Retina (tissue), 1 donor: ENCODE results near the gene YY1.
"Not testable (repeated sequence)": the region's sequence is repeated elsewhere in the genome, so short reads cannot be mapped to it uniquely, and the experiment has no call there.

Experiments
- DNase-seq: peaks from one replicate; pipeline ENCODE4 v3.0.0-alpha.2; 2016

Gene YY1

DNA sequence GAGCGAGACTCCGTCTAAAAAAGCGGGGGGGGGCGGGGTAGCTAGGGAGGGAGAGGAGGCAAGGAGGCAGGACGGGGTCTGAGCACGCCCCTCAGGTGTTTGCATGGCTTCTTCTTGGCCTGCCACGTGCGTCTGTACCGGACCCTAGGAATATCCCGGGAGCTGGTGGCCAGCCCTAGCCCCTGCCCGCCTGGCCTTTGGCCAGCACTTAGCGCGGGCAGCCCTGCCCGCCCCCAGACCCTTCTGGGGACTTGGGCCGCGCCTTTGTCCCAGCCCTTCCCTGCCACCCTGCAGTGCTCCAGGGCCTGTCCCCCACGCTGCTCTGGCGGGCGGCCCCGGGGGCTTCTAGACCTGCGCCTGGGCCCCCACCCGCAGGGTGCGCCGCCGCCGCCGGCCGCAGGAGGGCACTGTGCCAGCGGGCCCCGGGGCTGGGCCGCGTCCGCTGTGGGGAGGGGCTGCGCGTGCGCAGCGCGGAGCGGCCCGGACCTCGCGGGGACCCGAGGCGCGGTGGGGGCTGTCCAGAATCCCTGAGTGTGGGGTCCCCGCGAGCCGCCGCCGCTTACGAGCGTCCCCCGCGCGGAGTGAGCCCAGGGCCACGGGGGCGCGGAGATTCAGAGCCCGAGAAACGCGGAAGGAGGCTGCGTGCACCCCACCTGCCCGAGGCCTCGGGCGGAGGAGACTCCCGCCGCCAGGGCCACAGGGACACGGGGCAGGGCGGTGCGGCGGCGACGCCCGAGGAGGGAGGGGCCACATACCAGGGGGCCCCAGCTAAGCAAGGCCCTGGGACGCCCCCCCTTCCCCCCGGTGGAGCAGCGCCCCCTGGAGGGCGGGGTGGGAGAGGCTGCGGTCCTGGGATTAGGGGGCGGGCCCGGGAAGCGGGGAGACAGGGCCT, 46.3 kb downstream of the YY1 start:
- DNase-seq: peak; percentile 87

DNA sequence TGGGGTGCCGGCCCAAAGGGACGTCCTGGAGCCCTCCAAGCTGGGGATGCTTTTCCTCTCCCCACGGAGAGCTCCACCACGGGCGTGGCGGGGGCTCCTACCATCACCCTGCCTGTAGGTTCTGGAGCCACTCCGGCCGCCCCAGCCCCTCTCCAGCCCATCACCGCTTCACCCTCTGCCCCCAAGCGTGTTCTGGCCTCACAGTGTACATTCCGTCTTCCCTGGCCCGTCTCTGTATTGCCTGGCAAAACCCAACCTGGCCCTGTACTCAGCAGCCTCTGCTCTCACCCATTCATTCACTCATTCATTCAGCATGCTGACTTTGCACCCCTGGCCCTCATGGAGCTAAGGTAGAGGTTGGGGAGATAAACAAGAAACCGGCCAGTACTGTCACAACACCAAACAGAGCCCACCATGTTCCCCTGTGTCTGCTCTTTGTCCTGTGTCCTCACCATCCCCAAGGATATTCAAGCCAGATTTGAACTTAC, 47.0 kb downstream of the YY1 start:
- no peak for DNase-seq

DNA sequence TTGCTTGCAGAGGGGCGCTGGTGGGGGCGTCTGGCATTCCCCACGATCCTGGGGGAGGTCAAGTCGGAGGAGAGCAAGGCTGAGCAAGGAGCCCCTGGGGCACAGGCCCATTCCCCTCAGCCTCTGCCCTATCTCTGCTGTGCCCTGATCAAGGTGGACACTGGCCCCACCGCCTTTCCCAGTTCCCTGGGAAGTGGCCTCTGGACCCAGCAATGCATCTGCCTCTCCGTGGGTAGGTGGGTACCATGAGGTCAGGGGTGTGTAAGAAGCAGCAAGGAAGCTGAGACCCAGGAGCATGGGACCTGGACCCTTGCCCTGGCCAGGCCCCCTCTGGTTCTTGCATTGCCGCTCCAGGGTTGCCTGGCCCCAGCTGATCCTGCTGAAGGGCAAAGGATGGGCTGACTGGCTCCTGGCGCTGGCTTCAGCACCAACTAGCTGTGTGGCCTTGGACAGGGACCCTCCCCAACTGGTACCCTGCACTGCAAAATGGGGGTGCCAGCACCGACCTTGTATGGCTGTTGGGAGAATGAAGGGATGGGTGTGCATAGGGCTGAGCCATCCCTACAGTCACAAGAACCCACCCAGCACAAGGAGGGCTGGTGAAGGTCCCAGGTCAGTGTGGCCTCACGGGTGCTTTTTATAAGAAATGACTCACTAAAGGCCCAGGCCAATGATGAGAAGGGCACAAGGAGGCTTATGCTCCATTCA, 47.7 kb downstream of the YY1 start:
- DNase-seq: no peak

DNA sequence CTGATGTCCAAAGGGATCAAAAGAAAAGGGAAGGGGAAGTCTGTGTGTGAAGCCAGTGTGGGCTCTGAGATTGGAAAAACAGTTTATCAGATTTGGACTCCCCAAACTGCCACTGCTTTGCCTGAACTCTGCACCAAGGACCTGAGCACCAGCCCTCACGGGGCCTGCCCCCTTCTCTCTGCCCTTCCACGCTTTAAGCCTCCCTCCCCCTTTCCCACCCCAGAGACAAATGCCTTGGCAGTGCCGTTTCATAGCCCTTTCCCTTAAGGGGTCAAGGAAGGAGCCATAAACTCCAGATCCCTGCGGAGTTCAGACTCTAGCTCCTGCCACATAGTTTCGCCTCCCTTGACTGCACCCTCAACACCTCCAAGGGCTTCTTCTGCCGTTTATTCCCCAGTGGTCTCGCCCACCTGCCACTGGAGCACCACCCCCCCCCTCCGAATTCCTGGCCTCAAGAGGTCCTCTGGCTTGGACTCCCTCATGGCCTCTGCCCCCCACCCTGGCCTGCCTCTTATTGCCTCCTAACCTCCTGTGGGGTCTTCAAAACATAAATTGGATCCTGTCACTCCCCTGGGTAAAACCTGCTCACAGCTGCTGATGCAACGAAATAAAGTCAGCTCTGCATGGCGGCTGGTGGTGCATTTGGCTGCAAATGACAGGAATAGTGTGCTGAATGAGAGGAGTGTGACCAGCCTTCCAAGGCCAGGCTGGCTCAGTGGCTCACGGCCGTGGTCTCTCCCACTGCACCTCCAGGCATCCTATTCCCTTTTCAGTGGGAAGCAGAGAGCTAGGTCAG, 48.5 kb downstream of the YY1 start:
- DNase-seq: no peak

DNA sequence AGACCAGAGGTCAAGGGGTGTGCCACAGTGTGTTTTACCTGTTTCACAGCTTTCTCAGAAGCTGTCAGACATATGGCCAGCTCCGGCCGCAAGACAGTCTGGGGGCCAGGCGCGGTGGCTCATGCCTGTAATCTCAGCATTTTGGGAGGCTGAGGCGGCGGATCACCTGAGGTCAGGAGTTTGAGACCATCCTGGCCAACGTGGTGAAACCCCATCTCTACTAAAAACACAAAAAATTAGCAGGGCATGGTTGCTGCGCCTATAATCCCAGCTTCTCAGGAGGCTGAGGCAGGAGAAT, 49.0 kb downstream of the YY1 start:
- not testable (repeated sequence) for DNase-seq

DNA sequence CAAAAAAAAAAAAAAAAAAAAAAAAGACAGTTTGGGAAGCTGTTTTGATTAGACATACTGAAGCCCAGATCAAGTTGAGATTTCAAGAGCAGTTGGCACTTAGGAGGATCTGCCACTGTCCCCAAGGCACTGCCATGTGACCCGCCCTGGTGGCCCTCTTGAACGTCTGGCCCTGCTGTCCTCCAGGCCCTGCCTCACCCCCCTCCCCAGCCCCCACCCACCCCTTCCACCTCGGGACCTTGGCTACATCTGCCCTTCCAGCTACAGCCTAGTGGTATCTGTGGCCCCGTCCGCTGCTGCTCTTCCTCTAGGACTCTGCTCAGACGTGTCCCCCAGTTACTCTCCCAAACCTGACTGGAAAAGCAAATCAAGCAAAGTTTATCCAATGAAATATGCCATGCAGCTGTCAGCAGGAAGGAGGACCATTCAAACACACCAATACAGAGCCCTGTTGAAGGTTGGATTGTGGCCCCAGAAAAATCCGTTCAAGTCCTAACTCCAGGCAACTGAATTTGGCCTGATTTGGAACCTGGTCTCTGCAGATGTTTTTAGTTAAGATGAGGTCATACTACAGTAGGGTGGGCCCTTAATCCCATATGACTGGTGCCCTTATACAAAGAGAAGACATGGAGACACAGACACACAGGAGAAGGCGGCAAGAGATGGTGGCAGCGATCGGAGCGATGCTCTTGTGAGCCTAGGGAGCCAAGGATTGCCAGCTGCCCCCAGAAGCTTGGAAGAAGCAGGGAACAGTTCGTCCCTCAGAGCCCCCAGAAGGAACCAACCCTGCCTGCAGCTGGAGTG, 49.6 kb downstream of the YY1 start:
- no peak for DNase-seq

DNA sequence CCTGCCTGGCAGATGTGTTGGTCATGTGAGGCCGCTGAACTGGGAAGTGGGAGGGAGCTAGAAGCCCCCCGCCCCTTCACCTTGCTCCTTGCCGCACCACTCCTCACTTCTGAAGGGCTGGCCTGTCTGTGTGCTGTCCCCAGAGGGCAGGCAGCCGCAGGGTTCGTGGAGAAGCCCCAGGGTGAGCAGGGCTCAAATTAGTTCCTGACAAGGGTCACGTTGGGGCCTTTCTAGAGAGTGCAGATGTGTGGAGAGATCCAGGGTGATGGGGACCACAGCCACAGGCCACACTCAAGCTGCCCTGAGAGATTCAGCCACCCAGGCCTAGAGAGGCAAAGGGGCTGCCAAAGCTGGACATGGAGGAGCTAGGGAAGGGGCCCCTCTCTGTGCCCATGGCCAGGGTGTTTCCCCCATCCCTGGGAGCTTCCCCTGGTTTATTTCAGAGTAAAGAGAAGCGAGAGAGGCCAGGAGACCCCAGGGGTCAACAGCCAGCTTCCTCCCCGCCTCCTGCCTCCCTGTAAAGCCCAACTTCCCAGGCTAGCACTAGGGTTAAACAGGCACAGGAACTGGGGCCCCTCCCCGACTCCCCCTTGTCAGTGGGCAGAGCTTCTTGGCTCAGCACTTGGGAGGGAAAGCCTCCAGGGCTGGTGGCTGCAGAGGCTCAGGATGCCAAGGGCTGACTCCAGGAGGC, 51.1 kb downstream of the YY1 start:
- peak; percentile 4 for DNase-seq

DNA sequence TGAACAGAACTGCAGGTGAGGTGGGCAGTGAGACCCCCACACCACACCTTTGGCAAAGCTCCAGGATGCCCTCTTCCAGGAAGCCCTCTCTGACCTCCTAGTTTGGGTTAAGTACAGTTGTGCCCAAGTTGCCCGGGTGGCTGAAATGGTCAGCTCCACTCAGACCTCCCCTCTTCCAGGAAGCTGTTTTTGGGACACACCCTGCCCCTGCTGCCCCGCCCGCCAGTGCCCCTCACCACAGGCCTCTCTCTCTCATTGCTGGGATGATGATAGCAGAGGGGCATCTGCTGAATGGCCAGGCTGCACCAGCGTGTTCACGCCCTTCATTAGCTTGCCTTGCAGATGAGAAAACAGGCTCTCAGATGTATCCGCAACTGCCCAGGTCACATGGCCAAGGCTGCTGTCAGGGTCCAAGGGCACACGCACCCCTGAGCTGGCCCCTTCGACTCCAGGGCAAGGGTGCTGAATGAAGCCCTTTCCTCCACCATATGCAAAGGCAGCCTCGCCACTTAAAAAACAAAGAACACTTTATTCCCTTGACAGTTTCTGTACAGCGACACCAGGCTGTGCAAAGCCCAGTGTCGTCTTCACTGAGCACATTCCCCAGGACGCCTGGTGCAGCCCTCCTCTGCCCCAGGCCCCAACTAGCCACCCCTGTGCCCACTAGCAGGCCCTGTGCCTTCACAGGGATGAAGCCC, 51.8 kb downstream of the YY1 start:
- no peak for DNase-seq

DNA sequence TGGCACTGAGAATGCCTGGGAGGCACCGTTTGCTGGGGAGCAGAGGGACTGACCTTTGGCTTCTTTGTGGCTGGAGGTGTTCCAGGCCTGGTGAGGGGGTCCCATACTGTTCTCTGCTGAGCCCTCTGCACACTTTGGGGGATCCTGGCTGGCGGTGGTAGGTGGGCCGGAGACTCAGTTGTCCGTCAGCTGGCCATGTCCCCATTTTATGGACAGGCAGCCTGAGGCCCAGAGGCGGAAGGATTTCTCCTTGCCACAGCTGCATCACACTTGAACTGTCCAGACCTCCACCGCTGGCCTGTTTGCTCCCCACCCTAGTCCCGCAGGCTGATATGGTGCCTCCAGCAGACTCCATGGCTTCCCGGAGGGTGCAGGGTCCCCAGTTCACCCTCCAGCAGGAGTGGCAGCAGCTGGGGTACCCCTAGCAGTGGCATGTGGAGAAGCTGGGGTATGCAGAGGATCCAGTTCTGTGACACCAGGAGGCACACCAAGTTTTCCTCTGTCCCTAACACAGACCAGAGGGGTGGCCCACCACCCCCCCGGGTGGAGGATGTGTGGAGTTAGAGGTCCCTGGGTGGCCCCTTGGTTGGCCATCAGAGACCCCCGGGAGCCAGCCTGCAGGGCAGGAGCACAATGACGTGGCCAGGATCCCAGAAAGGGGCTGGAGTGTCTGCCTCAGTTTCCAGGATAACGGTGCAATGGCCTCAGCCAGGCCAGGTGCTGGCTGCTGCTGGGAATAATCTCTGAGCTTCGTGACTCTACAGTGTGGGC, 52.5 kb downstream of the YY1 start:
- DNase-seq: no peak

DNA sequence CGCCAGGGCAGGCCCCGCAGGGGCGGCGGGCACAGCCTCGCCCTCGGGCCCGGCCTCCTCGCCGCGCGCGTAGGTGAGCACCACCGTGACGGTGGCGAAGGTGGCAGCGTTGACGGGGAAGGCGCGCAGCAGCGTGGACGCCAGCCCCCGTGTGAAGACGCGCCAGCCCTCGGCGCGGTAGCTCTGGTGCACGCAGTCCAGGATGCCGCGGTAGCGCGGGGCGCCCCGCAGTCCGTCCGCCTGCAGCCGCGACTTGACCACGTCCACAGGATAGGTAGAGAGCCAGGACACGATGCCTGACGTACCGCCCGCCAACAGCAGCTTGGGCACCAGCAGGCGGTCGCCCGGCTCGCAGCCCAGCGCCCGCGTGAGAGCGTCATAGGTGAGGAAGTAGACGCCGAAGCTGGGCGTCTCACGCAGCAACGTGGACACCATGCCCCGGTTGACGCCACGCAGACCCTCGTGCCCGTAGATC, 53.4 kb downstream of the YY1 start:
- no peak for DNase-seq

DNA sequence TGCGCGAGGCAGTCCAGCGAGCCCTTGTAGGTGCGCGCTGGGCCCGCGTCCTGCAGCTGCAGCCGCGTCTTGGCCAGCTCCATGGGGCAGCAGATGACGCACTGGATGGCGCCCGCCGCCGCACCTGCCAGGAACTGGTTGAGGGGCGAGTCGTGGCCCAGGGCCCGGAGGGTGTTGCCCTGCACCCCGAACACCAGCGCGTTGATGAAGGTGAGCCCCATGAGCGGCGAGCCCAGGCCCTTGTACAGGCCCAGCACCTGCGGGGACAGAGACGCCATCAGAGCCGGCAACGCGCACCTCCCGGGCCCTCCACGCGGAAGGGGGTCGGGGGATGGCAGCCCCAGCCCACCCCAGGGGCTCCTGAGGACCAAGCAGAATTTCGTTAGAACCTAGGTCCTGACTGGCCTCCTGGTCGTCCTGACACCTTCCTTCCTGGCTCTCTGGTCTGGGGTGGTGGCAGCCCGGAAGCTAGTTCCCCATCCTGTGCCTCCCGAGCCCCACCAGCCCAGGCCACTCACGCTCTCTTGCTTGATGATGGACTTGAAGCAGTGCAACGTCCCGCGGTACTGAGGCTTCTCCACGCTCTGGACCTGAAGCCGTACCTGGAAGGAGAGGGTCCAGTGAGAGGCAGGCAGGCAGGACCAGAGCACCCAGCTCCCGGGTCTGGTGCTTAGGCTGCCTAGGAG, 54.0 kb downstream of the YY1 start:
- no peak for DNase-seq

DNA sequence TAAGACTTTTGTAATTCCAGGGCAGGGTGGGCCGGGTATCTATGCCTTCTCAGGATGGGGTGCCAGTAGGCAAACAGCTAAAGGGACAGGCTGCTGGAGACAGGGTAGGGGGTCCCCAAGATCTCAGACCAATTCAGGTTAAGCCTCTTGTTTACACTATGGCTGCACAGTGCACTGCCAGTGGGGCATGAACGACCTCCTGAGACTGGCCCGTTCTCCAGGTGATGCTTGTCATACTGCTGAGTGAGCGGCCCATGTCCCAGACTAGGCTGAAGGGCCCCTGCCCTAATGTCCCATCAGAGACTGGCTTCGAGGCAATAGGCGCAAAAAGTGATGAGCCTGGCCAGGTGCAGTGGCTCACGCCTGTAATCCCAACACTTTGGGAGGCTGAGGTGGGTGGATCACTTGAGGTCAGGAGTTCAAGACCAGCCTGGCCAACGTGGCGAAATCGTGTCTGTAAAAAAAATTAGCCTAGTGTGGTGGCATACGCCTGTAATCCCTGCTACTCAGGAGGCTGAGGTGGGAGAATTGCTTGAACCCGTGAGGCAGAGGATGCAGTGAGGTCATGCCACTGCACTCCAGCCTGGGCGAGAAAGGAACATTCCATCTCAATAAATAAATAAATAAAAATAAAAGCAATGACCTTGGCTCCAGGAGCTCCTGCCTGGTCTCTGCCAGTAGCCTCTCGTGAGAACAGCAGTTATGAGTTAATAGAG, 54.7 kb downstream of the YY1 start:
- no peak for DNase-seq

DNA sequence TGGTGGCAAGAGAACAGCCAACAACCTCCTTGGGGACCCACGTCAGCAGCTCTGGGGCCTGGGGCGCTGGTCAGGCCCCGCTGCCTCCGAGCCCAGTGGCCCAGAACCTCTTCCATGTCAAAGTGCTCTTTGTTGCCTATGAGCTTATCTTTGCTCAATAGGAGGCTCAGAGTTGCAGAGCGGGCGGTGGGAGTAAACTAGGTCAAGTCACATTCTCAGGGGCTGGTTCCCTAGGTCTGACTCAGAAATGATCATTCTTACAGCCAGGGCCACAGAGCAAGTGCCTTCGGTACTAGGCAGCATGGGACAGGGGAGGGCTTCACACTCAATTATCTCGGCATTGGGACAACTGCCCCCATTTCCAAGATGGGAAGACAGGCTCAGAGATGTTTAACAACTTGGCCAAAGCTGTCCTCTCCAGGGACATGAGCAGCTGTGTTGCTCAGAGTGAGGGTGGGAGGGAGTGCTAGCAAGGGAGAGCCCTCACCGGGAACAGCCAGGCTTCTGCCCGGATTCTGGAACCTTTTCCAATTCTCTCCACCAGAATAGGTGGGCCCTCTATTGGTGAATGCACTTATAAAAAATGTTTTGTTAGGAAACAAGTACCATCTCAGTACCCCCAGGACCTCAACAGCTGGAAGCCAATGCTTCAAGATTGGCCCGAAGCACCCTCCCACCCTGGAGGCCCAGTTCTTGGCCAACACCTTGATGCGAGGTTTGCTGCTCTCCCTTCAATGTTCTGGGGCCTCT, 55.4 kb downstream of the YY1 start:
- peak; percentile 64 for DNase-seq

DNA sequence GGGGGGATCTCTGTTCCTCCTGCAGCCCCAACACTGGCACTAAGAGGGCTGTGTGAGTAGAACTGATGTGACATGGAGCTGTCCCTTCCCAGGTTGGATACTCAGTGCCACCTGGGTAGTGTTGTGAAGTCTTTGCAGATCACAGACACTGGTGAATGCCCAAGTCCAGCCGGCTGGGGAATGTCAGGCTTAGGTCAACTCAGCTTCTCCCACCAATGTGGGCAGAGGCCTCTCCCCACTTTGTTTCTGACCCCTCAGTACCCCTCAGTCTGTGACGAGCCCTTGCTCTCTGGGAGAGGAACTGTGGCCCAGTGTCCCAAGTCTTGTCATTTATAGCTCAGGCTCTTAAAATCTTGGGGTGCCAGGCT, 56.0 kb downstream of the YY1 start:
- no peak for DNase-seq

DNA sequence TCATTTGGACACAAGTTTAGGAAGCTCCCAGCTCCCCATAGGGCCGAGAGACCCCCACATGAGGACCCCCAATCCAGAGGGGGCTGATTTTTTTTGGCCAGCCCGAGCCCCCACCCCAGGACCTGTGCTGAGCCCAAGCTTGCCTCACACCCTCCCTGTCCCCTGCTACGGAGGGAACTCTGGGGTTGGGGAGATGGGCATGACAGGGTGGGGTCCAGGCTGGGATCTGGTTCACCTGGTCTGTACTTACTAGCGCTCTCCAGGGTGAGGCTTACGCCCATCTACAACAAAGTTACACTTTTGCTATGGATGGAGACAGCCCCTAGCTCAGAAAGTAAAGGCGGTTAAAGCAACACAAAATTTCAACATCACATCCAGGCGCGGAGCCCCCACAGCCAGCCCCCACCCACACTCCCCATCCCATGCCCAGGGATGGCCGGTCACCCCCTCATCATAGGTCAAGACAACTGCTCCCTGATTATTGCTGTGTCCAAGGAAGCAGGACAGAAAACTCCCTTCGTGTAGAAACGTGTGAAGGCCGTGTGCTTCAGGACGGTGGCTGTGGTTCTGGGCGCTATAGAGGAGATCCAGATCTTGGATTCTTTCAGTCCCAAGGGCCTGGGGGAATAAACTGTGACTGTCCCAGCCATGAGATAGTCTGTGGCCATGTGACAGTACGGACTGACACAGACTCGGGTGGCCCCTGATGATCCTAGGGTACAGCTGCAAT, 56.6 kb downstream of the YY1 start:
- DNase-seq: no peak

DNA sequence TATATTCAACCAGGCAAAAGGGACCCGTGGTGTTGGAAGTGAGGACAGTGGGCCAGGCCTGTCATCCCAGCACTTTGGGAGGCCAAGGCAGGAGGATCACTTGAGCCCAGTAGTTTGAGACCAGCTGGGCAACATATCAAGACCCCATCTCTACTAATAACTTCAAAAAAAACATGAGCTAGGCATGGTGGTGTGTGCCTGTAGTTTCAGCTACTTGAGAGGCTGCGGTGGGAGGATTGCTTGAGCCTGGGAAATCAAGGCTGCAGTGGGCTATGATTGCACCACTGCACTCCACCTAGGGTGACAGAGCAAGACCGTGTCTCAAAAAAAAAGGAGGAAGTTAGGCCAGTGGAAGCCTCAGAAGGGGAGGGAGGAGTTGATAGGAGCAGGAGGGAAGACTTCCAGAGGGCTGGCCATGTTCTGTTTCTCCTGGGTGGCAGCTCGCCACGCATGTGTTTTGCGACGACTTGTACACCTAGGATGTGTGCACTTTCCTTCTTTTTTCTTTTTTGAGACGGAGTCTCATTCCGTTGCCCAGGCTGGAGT, 57.2 kb downstream of the YY1 start:
- no peak for DNase-seq

DNA sequence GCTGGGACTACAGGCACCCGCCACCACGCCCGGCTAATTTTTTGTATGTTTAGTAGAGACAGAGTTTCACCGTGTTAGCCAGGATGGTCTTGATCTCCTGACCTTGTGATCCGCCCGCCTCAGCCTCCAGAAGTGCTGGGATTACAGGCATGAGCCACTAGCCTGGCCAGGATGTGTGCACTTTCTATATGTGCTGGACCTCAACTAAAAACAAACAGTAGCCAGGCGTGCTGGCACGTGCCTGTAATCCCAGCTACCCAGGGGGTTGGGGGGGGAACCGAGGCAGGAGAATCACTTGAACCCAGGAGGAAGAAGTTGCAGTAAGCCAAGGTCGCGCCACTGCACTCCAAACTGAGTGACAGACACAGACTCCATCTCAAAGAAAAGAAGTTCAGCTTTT, 57.8 kb downstream of the YY1 start:
- DNase-seq: not testable (repeated sequence)
